ENCODE data around the gene GINM1.

The GINM1 gene

DNA sequence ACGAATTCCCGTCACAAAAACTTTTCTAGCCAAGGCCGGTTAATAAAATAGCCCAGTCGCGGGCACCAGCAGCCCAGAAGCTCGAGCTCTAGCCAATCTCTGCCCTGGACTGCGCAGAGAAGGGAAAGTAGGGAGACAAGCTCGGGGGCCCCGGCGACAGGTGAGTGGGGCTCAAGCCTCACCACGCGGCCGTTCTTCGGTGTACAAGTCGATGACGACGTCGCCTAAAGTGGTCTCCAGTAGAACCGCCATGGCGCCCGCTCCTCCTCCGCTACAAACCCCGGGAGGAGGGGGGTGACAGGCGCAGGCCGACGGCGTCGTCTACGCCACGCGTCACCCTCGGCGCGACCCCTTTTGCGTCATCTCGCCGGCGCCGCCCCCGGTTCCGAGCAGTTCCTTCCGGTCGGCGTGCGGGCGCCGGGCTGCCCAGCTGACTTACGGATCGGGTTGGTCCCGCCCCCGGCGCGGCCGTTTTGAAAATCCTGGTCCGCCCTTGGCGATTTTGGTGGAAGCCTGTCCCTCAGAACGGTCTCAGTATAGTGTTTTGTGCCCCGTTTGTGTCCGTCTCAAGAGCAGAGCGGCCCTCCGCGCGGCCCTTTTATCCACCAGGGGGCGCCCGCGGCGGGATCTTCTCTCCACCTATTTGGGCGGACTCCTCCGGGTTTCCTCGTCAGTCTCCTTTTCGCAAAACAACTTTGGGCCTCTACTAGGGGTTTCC is 20.3 kb upstream of the GINM1 start, which contains the start of gene PPIL4:
Gene PPIL4 (minus strand): TSS at position 290 of the 718 bp plus-strand sequence. CDS start 38 bp downstream, at position 252.
- H3K27me3 ChIP-seq (ENCODE audit: insufficient read depth, low read length) = no peaks in the 10 kb centered on the region
- H3K9me3 ChIP-seq (ENCODE audit: low read length) = no peaks in the 10 kb centered on the region
- no peaks in the 10 kb centered on the region for H3F3A ChIP-seq (ENCODE audit: insufficient read depth, low read length)
- H4K20me1 ChIP-seq (ENCODE audit: insufficient read depth, low read length) = no peaks in the 10 kb centered on the region
- peak within 1 kb of the TSS; percentile 86 for H3K4me3 ChIP-seq (ENCODE audit: low read depth, low read length, poor library complexity, severe bottlenecking)
- H3K79me2 ChIP-seq (ENCODE audit: insufficient read depth, low read length) = peaks cover 47% of the 10 kb centered on the region
- no peaks in the 10 kb centered on the region for H3K9me2 ChIP-seq (ENCODE audit: low read depth, low read length)
- H3K36me3 ChIP-seq (ENCODE audit: insufficient read depth, low read length) = peaks cover under 1% of the 10 kb centered on the region; the same call in 1 of the 2 replicates
- peak within 1 kb of the TSS; percentile 84 for H3K9ac ChIP-seq (ENCODE audit: low read length)
- H3K4me1 ChIP-seq (ENCODE audit: insufficient read depth, low read length, severe bottlenecking) = peaks cover 30% of the 10 kb centered on the region
- H3K27ac ChIP-seq (ENCODE audit: low read depth, low read length, poor library complexity, severe bottlenecking) = peak within 1 kb of the TSS; percentile 84
- peak within 1 kb of the TSS; percentile 87 for H3K4me2 ChIP-seq (ENCODE audit: low read length)
- TF ChIP-seq EZH2 (IDR thresholded peaks at IDR 0.05; ENCODE audit: borderline replicate concordance, low read length) = no peak
- TF ChIP-seq, protein P1, sequence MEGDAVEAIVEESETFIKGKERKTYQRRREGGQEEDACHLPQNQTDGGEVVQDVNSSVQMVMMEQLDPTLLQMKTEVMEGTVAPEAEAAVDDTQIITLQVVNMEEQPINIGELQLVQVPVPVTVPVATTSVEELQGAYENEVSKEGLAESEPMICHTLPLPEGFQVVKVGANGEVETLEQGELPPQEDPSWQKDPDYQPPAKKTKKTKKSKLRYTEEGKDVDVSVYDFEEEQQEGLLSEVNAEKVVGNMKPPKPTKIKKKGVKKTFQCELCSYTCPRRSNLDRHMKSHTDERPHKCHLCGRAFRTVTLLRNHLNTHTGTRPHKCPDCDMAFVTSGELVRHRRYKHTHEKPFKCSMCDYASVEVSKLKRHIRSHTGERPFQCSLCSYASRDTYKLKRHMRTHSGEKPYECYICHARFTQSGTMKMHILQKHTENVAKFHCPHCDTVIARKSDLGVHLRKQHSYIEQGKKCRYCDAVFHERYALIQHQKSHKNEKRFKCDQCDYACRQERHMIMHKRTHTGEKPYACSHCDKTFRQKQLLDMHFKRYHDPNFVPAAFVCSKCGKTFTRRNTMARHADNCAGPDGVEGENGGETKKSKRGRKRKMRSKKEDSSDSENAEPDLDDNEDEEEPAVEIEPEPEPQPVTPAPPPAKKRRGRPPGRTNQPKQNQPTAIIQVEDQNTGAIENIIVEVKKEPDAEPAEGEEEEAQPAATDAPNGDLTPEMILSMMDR (IDR thresholded peaks at IDR 0.05; ENCODE audit: low read length) = peak; percentile 99
- H2AFZ ChIP-seq (ENCODE audit: low read length) = no peak within 1 kb of the TSS

DNA sequence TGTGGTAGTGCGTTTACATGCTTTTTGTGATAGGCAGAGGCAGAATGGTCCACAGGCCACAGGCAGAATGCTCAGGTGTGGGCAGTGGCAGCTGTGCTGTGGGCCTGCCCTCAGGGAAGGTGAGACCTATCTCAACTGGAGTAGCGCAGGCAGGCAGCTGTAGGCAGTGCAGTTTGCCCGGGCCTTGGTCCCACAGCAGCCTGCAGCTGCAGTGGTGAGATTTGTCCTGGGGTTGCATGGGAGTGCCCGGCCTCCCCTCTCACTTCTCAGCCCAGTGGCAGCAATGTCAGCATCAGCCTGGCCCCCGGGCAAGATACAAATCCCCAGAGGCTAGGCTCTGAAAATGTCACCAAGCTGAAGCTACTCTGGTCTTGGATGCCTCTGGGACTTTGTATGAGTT is 14.3 kb upstream of the GINM1 start:
- H3K9me3 ChIP-seq (ENCODE audit: low read length) = no peaks in the 10 kb centered on the region
- H3K9ac ChIP-seq (ENCODE audit: low read length) = no peak overlapping the region
- H3K4me1 ChIP-seq (ENCODE audit: insufficient read depth, low read length, severe bottlenecking) = peaks cover 3% of the 10 kb centered on the region
- H3K79me2 ChIP-seq (ENCODE audit: insufficient read depth, low read length) = no peaks in the 10 kb centered on the region
- H3K27ac ChIP-seq (ENCODE audit: low read depth, low read length, poor library complexity, severe bottlenecking) = no peak overlapping the region
- TF ChIP-seq EZH2 (IDR thresholded peaks at IDR 0.05; ENCODE audit: borderline replicate concordance, low read length) = no peak
- TF ChIP-seq, protein P1 (IDR thresholded peaks at IDR 0.05; ENCODE audit: low read length) = no peak
- no peak overlapping the region for H3K4me3 ChIP-seq (ENCODE audit: low read depth, low read length, poor library complexity, severe bottlenecking)
- H3K9me2 ChIP-seq (ENCODE audit: low read depth, low read length) = no peaks in the 10 kb centered on the region
- no peaks in the 10 kb centered on the region for H4K20me1 ChIP-seq (ENCODE audit: insufficient read depth, low read length)
- H3K36me3 ChIP-seq (ENCODE audit: insufficient read depth, low read length) = no peaks in the 10 kb centered on the region
- no peaks in the 10 kb centered on the region for H3F3A ChIP-seq (ENCODE audit: insufficient read depth, low read length)
- H3K4me2 ChIP-seq (ENCODE audit: low read length) = no peak overlapping the region
- H2AFZ ChIP-seq (ENCODE audit: low read length) = no peak overlapping the region
- 0 out of 2 replicates have a peak, but pooled peaks cover 4% of the 10 kb centered on the region for H3K27me3 ChIP-seq (ENCODE audit: insufficient read depth, low read length)

GRCh38 chr6:149558029-149558428 is 8.1 kb upstream of the GINM1 start:
- Histone ChIP-seq H3K9me3 (ENCODE audit: low read length) (no peaks in the 10 kb centered on the region), H4K20me1 (ENCODE audit: insufficient read depth, low read length) (no peaks in the 10 kb centered on the region), H3F3A (ENCODE audit: insufficient read depth, low read length) (no peaks in the 10 kb centered on the region), H3K4me1 (ENCODE audit: insufficient read depth, low read length, severe bottlenecking) (no peaks in the 10 kb centered on the region), H2AFZ (ENCODE audit: low read length) (no peak overlapping the region), H3K27me3 (ENCODE audit: insufficient read depth, low read length) (0 out of 2 replicates have a peak, but pooled peaks cover 4% of the 10 kb centered on the region), H3K79me2 (ENCODE audit: insufficient read depth, low read length) (no peaks in the 10 kb centered on the region), H3K4me3 (ENCODE audit: low read depth, low read length, poor library complexity, severe bottlenecking) (no peak overlapping the region), H3K9ac (ENCODE audit: low read length) (no peak overlapping the region), H3K4me2 (ENCODE audit: low read length) (no peak overlapping the region), H3K27ac (ENCODE audit: low read depth, low read length, poor library complexity, severe bottlenecking) (no peak overlapping the region), H3K9me2 (ENCODE audit: low read depth, low read length) (no peaks in the 10 kb centered on the region), H3K36me3 (ENCODE audit: insufficient read depth, low read length) (no peaks in the 10 kb centered on the region)
- TF ChIP-seq EZH2 (IDR thresholded peaks at IDR 0.05; ENCODE audit: borderline replicate concordance, low read length) = no peak
- TF ChIP-seq, protein P1 (IDR thresholded peaks at IDR 0.05; ENCODE audit: low read length) = no peak

Measured in OCI-LY1 (cell line).